ENCODE results near the gene SLC25A6.
"Not testable (repeated sequence)": the region's sequence is repeated elsewhere in the genome, so short reads cannot be mapped to it uniquely, and the experiment has no call there.

Gene SLC25A6

GRCh38 chrX:1389993-1390285 is 2.0 kb downstream of the SLC25A6 start:
- no peak for DNase-seq (ENCODE audit: low spot score)

DNA sequence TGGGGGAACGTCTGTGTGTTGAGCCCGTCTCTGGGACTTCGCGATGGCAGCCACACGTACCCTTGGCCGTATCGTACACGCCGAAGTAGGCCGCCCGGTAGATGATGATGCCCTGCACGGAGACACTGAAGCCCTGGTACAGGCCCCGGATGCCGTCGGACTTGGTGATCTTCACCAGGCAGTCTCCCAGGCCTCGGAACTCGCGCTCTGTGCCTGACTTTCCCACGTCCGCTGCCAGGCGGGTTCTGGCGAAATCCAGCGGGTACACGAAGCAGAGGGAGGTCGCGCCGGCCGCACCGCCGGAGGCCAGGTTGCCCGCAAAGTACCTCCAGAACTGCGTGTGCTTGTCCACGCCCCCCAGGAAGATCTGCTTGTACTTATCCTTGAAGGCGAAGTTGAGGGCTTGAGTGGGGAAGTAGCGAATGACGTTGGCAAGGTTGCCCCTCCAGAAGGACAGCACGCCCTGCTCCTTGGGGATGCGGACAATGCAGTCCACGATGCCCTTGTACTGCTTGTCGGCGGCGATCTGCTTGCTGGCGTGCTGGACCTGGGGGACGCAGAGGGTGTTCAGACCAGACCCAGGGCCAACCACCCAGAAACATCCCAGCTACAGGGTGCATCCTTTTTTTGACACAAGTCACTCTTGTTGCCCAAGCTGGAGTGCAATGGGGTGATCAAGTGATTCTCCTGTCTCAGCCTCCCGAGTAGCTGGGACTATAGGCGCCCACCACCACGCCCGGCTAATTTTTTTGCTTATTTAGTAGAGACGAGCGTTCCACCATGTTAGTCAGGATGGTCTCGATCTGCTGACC is 2.5 kb downstream of the SLC25A6 start:
- DNase-seq (ENCODE audit: low spot score), result no peak

DNA sequence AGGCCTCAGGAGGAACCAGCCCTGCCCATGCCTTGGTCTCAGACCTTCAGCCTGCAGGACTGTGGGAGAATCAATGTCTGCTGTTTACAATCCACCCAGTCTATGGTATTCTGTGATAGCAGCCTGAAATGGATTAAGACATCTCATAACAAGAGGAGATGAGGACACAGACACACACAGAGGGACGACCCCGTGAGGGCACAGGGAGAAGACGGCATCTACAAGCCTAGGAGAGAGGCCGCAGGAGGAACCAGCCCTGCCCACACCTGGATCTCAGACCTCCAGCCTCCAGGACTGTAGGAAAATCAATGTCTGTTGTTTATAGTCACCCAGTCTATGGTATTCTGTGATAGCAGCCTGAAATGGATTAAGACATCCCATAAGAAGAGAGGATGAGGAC is 3.3 kb downstream of the SLC25A6 start:
- no peak for DNase-seq (ENCODE audit: low spot score)

- DNase-seq (ENCODE audit: low spot score), result no peak
Observed at GRCh38 chrX:1387141-1387776, 4.7 kb downstream of the SLC25A6 start.

GRCh38 chrX:1386338-1387127 is 5.4 kb downstream of the SLC25A6 start:
- DNase-seq (ENCODE audit: low spot score), result no peak

DNA sequence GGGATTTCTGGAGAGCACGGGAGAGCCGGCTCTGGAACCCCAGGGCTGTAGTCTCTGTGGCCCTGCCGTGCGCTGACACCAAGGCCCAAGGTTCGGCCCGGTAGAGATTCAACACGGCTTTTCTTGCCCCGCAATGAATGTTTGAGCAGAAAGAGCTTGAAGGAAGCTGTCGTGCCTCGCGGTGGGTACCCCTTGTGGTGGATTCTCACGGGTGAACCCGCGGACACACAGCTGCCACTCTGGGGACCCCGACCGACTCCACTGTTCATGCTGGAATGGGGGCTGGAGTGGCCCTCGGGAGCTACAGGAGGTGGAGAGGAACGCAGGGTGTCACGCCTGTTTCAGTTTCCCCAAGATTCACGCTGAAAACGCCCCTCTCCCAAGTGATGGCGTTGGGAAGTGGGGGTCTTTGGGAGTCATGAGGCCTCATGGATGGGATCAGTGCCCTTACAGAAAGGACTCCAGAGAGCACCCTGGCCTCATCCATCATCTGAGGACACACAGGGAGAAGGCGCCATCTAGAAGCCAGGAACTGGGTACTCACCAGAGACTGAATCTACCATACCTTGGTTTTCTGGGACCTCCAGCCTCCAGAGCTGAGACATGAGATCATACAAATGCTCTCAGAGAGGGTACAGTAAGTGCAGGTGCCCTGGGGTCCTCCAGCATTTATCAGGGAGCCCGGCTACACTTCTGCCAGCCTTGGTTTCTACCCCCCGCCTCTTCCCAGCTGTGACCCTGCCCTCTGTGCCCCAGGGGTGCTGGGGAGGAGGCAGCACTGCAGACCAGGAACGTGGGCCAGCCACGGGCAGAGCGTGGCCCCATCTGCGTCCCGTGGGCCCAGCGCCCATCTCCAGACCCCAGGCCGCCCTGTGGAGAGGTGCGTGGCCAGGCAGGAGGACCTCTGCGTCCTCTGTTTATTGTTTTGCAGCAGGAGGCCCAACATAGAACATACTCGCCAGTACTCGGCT is 6.4 kb downstream of the SLC25A6 start:
- no peak for DNase-seq (ENCODE audit: low spot score)

DNA sequence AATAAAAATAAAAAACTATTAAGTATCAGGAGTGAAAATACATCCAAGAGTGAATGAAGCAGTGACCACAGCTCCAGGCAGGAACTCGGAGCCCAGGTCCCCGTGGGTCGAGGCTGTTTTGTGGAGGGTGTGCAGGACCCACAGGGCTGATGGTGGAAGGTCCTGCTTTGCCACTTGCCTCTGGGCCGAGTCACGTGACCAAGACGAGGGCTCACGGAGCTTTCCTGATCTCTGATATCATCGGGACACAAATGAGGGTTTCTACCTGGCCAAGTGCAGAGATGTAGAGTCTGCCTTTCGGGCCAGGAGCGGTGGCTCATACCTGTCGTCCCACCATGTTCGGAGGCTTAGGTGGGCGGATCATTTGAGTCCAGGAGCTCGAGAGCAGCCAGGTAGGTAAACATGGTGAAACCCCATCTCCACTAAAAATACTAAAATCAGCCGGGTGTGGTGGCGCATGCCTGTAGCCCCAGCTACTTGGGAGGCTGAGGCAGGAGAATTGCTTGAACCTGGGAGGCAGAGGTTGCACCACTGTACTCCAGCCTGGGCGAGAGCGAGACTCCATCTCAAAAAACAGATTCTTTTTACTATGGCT is 7.2 kb downstream of the SLC25A6 start:
- no peak for DNase-seq (ENCODE audit: low spot score)

DNA sequence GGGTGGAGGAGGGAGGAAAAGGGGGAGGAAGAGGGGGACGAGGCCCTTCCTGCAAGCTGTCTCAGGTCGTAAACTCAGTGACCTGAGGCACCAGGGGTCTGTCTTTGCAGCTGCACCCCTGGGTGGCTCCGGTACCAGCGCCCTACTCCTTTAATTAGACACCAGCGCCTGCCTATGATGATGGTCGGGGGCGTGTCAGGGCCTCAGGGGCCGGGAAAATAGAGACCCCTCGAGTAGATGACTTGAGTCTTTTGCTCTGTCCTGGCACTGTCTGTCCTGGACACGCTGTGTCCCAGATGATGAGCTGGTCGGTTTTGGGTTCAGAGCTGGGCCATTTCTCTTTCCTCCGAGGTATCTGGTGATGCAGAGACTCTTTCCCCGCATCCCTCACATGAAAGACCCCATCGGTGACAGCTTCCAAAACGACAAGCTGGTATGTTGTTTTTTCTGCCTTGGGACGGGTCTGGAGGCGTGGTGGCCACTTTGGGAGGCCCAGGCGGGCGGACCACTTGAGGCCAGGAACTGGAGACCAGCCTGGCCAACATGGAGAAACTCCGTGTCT is 11.2 kb downstream of the SLC25A6 start:
- peak; percentile 17 for DNase-seq (ENCODE audit: low spot score)

GRCh38 chrX:1378306-1378759 is 13.6 kb downstream of the SLC25A6 start:
- no peak for DNase-seq (ENCODE audit: low spot score)

DNA sequence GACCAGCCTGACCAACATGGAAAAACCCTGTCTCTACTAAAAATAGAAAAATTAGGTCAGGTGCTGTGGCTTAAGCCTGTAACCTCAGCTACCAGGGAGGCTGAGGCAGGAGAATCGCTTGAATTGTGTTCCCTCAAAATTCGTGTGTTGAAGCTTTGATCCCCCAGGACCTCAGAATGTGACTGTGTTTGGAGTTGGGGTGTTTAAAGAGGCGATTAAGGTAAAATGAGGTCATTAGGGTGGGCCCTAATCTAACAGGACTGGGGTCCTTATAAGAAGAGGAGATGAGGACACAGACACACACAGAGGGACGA is 23.6 kb downstream of the SLC25A6 start:
- DNase-seq (ENCODE audit: low spot score), result no peak

DNA sequence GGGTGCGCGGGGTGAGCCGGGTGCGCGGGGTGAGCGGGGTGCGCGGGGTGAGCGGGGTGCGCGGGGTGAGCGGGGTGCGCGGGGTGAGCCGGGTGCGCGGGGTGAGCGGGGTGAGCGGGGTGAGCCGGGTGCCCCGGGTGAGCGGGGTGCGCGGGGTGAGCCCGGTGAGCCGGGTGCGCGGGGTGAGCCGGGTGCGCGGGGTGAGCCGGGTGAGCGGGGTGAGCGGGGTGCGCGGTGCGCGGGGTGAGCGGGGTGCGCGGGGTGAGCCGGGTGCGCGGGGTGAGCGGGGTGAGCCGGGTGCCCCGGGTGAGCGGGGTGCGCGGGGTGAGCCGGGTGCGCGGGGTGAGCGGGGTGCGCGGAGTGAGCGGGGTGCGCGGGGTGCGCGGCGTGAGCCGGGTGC is 25.6 kb downstream of the SLC25A6 start:
- not testable (repeated sequence) for DNase-seq (ENCODE audit: low spot score)

DNA sequence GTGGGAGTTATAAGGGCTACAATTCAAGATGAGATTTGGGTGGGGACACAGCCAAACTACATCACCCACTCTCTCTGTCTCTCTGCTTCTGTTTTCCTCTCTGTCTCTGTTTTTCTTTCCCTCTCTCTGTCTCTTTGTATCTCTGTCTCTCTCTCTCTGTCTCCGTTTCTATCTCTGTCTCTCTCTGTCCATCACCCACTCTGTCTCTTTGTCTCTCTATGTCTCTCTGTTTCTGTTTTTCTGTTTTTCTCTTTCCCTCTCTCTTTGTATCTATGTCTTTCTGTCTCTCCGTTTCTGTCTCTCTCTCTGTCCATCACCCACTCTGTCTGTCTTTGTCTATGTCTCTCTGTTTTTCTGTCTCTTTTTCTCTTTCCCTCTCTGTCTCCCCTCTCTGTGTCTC is 30.0 kb downstream of the SLC25A6 start:
- no peak for DNase-seq (ENCODE audit: low spot score)

GRCh38 chrX:1361275-1361674 is 30.6 kb downstream of the SLC25A6 start:
- DNase-seq (ENCODE audit: low spot score), result no peak

DNA sequence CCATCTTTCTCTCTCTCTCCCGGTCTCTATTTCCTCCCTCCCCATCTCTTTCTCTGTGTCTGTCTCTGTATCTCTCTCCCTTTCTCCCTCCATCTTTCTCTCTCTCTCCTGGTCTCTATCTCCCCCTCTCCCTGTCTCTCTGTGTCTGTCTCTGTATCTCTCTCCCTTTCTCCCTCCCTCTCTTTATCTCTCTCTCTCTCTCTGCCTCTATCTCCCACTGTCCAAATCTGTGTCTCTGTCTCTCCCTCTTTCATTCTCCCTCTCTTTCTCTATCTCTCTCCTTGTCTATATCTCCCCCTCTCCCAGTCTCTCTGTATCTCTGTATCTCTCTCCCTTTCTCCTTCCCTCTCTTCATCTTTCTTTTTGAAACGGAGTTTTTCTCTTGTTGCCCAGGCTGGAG is 31.7 kb downstream of the SLC25A6 start:
- DNase-seq (ENCODE audit: low spot score), result no peak

- no peak for DNase-seq (ENCODE audit: low spot score)
Observed at GRCh38 chrX:1359477-1359873, 32.4 kb downstream of the SLC25A6 start.

DNA sequence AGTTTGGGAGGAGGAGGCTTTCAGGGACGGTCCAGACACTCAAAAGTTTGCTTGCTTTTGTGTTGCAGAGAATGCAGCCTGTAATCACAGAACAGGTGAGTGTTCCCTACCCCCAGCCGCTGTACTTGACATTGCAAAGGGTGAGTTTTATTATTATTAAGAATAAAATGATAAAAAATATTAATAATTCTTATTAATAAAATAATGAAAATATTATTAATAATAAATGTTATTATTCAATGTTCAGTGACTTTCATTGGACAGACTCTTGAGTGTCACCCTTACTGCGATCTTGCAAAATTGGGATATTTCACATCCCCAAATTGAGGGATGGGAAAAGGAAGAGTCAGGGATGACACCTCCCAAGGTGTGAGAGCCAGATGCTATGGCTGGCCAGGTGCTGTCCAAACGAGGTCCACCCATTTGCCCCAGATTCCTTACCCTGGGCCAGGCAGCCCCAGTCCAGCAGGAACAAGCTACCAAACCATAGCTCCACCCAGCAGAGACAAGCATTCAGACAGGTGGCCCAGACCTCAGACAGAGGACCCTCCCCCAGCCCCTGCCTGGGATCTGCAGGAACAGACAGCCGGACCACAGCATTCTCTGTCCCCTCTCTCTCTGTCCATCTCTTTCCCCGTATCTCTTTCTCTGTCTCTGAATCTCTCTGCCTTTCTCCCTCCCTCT is 33.0 kb downstream of the SLC25A6 start:
- DNase-seq (ENCODE audit: low spot score), result no peak

GRCh38 chrX:1357993-1358392 is 33.9 kb downstream of the SLC25A6 start:
- DNase-seq (ENCODE audit: low spot score), result no peak

- DNase-seq (ENCODE audit: low spot score), result no peak
Observed at GRCh38 chrX:1355131-1356046, 36.5 kb downstream of the SLC25A6 start.

Measured in kidney tubule cell (primary cell).